Camera-type eye (tissue), 1 donor: ENCODE measurements around the gene HDAC11. TPM values are rescaled to one million over a fixed set of nuclear protein-coding genes. Genes with fewer than 3 reads are reported as not detected.

Experiments used
- total RNA-seq: library from RNA; depleted of rRNA; stranded (reverse); fragments of >200 nt; gene quantifications from one replicate; pipeline ENCODE4 v1.2.3, GENCODE V29; 2014

Gene HDAC11
- total RNA-seq: 19.8 TPM

GRCh38 chr3:13479582-13480339 lies at the start of gene HDAC11:
Gene HDAC11 (plus strand): TSS chr3:13480306. CDS start chr3:13480348, 42 bp downstream.

GRCh38 chr3:13548696-13549622 lies 68.9 kb downstream of the HDAC11 start, which contains the start of gene FBLN2:
Gene FBLN2 (plus strand): TSS chr3:13549125. CDS start chr3:13570356, 21,231 bp downstream.

Other genes with a start within 250 kb of the HDAC11 start
- 29.5 TPM for gene NUP210, start 60.0 kb upstream of the HDAC11 start, total RNA-seq
- 122 TPM for gene FBLN2, start 68.8 kb downstream of the HDAC11 start, total RNA-seq